GM21786 (cell line): ENCODE results near the gene GLI3.

Experiments used
- ATAC-seq: cut with Tn5 transposase; IDR thresholded peaks from one replicate; pipeline ENCODE4 v1.9.1; 2021; ENCODE audit not compliant: unreplicated experiment

Gene GLI3

DNA sequence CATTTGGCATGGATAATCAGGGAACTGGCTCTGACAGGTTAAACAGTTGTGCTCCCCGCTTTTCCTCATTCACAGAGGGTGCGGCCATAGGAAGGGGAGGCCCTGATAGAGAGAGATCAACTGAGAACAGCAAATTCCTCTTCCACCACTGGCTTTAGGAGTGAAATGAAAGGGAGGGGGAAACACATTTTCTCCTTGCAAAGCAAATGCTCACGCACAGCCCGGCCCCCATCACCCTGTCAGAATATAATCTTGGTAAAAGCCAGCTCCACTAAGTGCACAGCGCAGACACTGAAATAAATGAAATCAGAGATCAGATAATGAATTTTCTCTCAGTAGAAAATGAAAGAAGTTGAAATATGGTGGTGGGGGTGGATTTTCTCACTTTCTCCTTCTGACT, 187.2 kb downstream of the GLI3 start:
- no peak for ATAC-seq

DNA sequence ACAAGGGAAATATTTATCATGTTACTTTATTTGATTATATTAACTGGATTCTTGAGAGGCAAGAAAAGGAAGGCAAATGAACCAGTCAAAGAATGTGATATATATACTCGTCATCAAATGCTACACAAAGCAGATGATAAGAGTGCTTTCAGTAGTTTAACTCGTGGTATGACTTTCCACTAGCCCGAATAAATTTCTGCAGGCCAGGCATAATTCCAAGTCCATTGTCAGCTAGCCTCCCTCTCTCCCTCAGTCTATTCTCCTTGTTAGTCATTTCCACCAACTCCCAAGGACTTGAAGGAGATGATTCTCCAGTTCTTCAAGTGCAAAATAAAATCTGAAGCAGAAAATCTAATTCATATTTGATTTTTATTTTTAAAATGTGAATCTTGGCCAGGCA, 190.5 kb downstream of the GLI3 start:
- no peak for ATAC-seq

DNA sequence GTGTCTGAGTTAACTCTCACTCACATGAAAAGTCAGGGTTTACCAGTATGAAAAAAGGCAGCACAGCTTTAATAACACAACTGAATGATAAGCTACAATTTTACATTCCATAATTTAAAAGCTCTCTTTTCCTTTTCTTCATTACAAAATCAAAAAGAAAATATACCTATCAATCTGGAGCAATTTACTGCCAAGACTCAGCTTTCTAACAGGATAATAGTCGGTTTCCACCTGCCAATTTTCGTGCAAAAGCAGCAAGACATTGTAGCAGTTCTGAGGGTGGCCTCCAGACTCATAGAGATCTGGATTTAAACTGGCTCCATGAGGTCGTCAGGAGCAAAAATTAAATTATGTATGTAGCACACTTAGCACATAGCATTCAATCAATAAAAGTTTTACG, 191.0 kb downstream of the GLI3 start:
- ATAC-seq = no peak

DNA sequence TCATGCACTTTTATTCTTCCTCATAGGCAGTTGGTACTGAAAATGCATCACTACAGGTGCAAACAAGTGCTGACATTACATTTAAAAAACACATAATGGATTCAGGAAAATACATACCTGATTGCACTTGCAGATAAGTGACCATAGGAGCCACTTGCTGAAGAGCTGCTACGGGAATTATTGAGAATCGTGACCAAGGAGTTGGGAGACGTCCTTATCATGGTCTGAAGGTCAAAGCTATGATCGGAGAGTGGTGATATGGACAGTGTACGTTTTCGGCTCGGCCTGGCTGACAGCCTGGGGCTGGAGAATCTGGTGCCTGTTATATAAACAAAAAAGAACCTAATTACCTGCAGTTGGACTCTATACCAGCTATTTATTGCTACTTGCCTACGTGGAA, 197.1 kb downstream of the GLI3 start:
- ATAC-seq = no peak

GRCh38 chr7:42035210-42035609, 201.8 kb downstream of the GLI3 start:
- no peak for ATAC-seq

DNA sequence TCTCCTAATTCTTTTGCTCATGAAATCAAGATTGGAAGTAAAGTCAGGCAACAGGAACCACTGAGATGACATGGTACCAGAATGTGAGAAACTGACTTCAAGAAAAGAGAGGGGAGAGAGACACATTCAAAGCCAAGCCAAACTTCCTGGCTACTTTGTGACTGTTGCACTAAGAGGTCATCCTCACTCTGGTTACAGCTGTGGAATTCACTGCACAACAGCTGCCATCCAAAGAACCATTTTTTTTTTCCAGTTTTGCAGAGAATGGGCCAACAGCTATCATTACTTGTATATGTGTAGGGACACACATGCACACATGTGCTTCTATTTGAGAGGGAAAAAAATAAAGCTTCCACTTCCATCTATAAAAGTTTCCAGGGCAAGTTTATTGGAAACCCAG, 203.5 kb downstream of the GLI3 start:
- no peak for ATAC-seq

- no peak for ATAC-seq
Observed at GRCh38 chr7:42029405-42029804, 207.6 kb downstream of the GLI3 start.

- ATAC-seq = no peak
Observed at GRCh38 chr7:42027521-42027920, 209.5 kb downstream of the GLI3 start.

GRCh38 chr7:42026622-42027197, 210.3 kb downstream of the GLI3 start:
- no peak for ATAC-seq

- ATAC-seq = no peak
Observed at GRCh38 chr7:42025635-42026375, 211.2 kb downstream of the GLI3 start.

DNA sequence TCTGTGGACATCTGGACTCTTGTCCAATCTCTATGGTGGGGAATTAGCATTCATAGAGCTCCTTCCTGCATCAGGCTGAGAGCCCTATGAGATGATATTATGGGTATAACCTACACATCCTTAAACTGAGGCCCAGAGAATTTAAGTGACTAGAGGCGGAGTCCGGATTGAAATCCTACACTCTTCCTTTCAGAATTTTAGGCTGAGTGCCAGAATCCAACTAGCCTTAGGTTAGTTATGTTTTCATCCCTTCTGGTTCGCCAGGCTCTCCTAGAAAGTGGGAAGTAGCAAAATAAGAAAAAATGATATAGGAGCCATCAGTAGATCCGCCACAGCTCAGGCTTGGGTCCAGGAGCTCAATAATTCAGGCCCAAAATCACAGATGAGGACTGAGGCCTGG, 212.5 kb downstream of the GLI3 start:
- no peak for ATAC-seq

GRCh38 chr7:42023262-42023661, 213.7 kb downstream of the GLI3 start:
- no peak for ATAC-seq

DNA sequence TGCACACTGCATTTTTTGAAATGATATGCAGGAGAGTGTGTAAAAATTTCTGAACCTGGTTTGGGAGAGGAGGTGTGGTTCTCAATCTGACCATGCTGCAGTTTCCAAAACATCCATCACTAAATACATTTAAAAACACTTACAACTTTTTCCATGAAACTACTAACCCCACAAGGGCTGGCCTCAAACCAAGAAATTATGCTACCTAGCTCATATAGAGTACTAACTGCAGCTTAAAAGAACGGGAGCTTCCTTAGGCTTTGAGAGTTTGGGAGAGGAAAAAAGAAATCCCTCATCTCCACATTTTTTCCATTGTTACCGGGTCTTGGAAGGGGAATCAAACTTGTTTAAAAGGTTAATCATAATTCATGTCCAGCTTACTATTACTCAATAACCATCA, 214.2 kb downstream of the GLI3 start:
- ATAC-seq = no peak

GRCh38 chr7:42022056-42022455, 215.0 kb downstream of the GLI3 start:
- no peak for ATAC-seq

GRCh38 chr7:42021631-42022030, 215.4 kb downstream of the GLI3 start:
- ATAC-seq = no peak

- ATAC-seq = no peak
Observed at GRCh38 chr7:42020061-42020460, 216.9 kb downstream of the GLI3 start.

DNA sequence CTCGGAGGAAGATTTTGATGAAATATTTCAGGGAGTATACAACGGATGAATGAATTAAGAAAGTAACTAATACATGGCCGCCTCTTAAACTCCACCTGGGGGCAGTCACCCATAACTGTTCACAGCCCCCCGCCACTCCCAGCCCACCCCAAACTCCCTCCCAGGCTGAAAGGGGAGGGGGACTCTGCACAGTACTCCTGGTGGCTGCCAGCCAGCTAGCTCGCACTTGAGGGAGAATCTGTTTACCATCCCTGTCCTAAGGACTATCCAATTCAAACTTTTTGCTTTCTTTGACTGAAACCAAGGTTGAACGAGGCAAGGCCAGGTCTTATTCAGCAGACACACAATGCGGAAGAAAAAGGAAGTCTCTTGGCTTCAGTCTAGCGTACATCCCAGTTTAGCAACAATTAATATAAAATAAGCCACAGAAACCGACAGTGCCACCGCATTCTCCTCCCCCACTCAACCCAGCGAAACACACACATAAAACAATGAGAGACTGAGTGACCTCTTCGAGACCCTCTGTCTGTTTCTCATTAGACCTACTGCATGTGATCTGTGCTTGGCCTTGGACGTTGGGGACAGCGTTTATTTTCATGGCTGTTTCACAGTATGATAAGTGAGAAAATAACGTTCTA, 219.5 kb downstream of the GLI3 start:
- ATAC-seq = no peak

- no peak for ATAC-seq
Observed at GRCh38 chr7:42016517-42016916, 220.5 kb downstream of the GLI3 start.

DNA sequence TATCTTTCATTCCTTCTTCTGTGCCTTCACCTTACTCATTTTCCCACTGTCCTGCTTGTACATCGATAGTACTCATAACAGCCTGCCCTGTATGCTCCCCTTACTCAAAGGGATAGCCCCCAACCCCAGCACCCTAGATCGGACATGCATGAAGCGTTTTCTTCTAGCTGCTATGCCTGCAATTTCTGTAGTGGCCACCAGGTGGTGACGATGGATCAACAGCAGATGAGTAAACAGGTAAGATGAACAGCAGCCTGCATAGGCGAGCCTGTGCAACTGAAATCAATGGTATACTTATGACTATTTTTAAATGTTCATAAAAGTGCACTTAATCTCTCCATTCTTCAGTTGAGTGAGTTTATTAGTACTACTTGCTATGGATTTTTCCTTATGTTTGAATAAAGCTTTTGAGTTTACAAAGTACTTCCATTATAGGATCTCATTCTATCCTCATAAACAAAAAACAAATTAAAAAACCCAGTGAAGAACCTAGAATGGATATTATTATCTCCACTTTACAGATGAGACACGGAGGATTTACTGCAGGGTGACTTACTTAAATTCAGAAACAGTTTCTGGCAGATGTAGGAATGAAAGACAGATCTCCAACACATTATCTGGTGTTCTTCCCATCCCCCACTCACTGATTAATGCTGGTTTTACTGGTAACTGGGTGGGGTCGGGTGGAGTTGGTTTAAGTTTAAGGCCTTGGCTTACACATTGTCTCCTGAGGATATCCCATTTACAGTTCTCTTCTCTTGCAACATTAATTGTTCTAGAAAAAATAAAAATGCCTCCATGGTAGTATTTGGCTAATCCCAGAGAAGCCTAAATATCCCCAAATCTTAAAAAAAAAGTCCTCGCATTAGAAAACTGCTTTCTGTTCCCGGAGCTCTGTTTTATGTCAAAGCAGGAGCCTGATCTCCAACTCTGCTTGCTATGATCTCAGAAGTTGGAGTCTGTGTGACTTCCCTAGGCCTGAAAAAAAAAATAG, 222.1 kb downstream of the GLI3 start:
- no peak for ATAC-seq

- ATAC-seq = no peak
Observed at GRCh38 chr7:42012786-42013360, 224.1 kb downstream of the GLI3 start.

DNA sequence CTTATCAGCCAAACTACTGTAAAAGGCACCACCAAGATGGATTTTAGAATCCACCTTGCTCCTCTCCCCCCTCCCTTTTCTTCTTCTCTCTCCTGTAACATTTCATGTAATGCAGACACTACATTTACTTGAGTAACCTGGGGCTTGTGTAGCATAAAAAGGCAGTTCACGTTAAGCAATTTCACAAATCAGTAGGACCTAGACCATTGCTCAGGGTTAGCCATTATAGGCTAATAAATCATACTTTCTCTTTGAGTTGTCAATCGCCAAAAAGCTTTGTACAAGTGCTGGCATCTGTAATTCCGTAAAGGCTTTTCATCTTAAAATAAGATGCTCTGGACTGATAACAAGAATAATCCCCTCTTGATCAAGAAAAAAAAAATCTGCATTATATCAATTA, 224.7 kb downstream of the GLI3 start:
- ATAC-seq = no peak
